GM20000 (cell line): Measurements from ENCODE around the gene OR10H5.
"Not testable (repeated sequence)": the region's sequence is repeated elsewhere in the genome, so short reads cannot be mapped to it uniquely, and the experiment has no call there.

Experiments
- DNase-seq: peaks from one replicate; pipeline ENCODE4 v3.0.0; 2012; ENCODE audit warnings: low spot score
- TF ChIP-seq, protein P1 (sequence below): IDR thresholded peaks from 2 replicates; pipeline ENCODE4 v1.5.1; 2012; ENCODE audit warnings: mild to moderate bottlenecking, control low read depth; ENCODE audit errors: extremely low read depth, missing control alignments

The OR10H5 gene

DNA sequence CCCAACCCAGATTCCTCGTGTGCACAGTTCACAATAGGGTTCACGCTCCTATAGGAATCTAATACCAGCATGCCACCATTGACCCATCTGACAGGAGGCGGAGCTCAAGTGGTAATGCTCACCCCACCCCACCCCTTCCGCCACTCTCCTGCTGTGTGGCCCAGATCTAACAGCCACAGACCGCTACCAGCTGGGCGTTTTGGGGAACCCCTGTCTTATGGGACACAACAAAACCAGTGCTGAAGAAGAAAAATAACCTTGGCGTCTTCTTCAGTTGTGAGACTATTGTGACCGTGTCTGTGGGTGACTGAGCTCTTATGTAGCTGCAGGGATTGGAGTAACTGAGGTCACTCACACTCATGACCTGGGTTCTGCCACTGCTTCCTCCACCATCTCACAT lies 33.2 kb downstream of the OR10H5 start:
- TF ChIP-seq, protein P1, sequence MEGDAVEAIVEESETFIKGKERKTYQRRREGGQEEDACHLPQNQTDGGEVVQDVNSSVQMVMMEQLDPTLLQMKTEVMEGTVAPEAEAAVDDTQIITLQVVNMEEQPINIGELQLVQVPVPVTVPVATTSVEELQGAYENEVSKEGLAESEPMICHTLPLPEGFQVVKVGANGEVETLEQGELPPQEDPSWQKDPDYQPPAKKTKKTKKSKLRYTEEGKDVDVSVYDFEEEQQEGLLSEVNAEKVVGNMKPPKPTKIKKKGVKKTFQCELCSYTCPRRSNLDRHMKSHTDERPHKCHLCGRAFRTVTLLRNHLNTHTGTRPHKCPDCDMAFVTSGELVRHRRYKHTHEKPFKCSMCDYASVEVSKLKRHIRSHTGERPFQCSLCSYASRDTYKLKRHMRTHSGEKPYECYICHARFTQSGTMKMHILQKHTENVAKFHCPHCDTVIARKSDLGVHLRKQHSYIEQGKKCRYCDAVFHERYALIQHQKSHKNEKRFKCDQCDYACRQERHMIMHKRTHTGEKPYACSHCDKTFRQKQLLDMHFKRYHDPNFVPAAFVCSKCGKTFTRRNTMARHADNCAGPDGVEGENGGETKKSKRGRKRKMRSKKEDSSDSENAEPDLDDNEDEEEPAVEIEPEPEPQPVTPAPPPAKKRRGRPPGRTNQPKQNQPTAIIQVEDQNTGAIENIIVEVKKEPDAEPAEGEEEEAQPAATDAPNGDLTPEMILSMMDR, result no peak

DNA sequence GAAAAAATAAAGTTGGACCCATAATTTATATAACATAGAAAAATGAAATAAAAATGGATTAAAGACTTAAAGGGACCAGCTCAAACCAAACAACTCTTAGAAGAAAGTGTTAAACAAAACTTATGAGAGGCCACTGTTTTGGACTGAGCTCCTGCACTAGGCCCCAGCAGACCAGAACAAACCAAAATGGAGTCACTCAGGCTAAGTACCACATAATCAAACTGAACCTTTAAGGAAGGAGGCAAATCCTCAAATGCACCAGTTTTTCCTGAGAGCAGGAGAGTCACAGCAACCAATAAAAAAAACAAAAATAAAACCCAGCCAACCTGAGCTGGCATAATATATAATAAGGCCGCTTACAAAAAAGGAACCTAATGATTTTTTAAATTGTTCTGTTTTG lies 38.3 kb downstream of the OR10H5 start:
- TF ChIP-seq, protein P1, result no peak
- DNase-seq, result no peak

More for the DNA sequence above, 33.2 kb downstream of the OR10H5 start:
- no peak for DNase-seq

DNA sequence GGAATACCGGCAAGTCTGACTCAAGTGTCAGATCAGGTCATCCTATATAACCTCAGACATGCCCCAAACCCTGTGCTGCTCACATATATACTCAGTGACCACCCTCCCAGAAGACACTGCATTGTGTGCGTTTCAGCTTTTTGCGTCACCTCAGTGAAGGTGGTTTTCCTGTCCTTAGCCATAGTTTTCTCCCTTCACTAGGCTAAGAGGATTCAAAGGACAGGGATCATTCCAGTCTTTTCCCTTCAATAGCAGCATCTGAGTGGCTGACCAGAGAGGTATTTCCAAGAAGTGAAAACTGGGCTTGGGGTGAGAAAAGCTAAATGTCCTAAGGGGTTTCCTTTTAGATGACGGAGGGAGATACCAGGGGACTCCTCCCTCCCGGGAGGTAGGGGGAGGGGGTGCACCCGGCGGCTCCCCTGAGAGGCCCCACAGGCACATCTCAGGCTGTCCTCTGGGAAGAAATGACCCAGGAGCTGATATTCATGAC lies 40.7 kb downstream of the OR10H5 start:
- TF ChIP-seq, protein P1, result no peak
- no peak for DNase-seq

DNA sequence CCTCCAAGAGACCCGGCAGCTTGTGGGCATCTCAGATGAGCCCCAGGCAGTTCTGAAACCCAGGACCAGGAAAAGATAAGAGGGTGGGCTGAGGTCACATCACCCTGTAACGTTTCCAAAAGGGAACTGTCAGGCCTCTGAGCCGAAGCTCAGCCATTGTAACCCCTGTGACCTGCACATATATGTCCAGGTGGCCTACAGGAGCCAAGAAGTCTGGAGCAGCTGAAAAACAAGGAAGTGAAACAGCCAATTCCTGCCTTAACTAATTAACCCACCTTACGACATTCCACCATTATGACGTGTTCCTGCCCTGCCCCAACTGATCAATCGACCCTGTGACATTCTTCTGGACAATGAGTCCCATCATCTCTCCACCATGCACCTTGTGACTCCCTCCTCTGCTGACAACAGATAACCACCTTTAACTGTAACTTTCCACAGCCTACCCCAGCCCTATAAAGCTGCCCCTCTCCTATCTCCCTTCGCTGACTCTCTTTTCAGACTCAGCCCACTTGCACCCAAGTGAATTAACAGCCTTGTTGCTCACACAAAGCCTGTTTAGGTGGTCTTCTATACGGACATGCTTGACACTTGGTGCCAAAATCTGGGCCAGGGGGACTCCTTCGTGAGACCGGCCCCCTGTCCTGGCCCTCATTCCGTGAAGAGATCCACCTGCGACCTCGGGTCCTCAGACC lies 41.3 kb downstream of the OR10H5 start:
- DNase-seq, result not testable (repeated sequence)

DNA sequence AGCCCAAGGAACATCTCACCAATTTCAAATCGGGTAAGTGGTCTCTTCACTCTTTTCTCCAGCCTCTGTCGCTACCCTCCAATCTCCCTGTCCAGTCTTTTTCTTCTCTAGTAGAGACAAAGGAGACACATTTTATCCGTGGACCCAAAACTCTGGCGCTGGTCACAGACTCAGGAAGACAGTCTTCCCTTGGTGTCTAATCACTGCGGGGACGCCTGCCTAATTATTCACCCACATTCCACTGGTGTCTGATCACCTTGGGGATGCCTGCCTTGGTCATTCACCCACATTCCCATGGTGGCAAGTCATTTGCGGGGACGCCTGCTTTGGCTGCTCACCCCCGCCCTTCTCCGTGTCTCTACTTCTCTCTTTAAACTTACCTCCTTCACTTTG lies 41.8 kb downstream of the OR10H5 start:
- TF ChIP-seq, protein P1, result no peak
- no peak for DNase-seq

DNA sequence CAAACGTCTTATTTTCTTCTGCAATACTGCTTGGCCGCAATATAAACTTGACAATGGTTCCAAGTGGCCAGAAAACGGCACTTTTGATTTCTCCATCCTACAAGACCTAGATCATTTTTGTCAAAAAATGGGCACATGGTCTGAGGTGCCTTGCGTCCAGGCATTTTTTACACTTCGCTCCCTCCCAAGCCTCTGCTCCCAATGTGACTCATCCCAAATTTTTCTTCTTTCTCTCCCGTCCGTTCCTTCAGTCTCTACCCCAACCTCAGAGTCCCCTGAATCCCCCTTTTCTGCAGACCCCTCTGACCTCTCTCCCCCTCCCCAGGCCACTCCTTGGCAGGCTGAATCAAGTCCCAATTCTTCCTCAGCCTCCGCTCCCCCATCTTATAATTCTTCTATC lies 42.3 kb downstream of the OR10H5 start:
- DNase-seq, result no peak
- TF ChIP-seq, protein P1, result no peak

DNA sequence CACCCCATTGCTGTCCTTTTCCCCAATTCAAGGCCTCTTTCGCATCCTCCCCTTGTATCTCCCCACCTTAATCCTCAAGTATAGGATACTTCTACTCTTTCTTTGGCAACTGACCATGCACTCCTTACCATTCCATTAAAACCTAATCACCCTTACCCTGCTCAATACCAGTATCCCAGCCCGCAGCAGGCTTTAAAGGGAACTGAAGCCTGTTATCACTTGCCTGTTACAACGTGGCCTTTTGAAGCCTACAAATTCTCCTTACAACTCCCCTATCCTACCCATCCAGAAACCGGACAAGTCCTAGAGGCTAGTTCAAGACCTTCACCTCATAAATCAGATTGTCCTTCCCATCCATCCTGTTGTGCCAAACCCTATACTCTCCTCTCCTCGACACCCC lies 44.2 kb downstream of the OR10H5 start:
- TF ChIP-seq, protein P1, result no peak
- no peak for DNase-seq

DNA sequence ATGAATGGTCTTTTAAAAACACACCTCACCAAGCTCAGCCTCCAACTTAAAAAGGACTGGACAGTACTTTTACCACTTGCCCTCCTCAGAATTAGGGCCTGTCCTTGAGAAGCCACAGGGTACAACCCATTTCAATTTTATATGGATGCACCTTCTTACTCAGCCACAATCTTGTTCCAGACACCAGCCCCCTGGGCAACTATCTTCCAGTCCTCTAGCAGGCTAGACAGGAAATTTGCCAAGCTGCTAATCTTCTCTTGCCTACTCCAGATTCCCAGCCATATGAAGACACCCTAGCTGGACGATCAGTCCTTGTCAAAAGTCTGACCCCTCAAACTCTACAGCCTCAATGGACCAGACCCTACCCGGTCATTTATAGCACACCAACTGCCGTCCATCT lies 46.8 kb downstream of the OR10H5 start:
- not testable (repeated sequence) for DNase-seq

DNA sequence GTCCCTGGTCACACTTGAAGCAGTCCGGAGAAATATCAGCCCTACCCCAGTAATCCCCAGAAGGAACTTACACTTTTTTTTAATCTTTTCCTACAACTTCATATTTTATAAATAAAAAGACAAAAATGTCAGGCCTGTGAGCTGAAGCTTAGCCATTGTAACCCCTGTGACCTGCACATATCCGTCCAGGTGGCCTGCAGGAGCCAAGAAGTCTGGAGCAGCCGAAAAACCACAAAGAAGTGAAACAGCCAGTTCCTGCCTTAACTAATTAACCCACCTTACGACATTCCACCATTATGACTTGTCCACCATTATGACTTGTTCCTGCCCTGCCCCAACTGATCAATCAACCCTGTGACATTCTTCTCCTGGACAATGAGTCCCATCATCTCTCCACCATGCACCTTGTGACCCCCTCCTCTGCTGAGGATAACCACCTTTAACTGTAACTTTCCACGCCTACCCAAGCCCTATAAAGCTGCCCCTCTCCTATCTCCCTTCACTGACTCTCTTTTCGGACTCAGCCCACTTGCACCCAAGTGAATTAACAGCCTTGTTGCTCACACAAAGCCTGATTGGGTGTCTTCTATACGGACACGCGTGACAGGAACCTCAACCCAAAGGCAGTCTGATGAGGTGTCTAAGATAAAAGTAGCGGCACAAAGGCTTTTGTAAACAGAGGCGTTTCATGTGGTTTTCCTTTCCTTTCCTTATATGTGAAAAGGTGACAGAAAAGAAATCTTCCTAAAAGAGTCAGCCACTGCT lies 48.3 kb downstream of the OR10H5 start:
- DNase-seq, result not testable (repeated sequence)
